Sigmoid colon (tissue), 4 donors: ENCODE data around the gene CRYGN.

ENCODE experiments used
- CTCF ChIP-seq, 4 experiments: fragments of 450-650 bp in 3 of 4; fragments of 200-600 bp in 1 of 4; IDR thresholded peaks; one replicate each; pipeline ENCODE4 v1.5.1; 2016 to 2019; ENCODE audit warnings: antibody characterized with exemption in 4 of 4, mild to moderate bottlenecking in 3 of 4, moderate library complexity in 2 of 4
- EP300 ChIP-seq, 4 donors: sonication (generic); formaldehyde crosslinking; IDR thresholded peaks; one replicate each; pipeline ENCODE4 v1.6.1; 2017; ENCODE audit warnings: antibody characterized with exemption in 4 of 4
- POLR2A ChIP-seq, 2 donors: fragments of 450-650 bp; IDR thresholded peaks; one replicate each; pipeline ENCODE4 v1.6.1; 2016; ENCODE audit warnings: antibody characterized with exemption in 2 of 2, mild to moderate bottlenecking in 2 of 2, moderate library complexity in 2 of 2
- POLR2AphosphoS5 ChIP-seq, 4 donors: sonication (generic); formaldehyde crosslinking; IDR thresholded peaks; one replicate each; pipeline ENCODE4 v1.6.1; 2017; ENCODE audit warnings: antibody characterized with exemption in 4 of 4

GRCh38 chr7:151398446-151399304 lies 41.3 kb downstream of the CRYGN start:
- TF ChIP-seq POLR2AphosphoS5 (IDR thresholded peaks at IDR 0.05) (no peak), CTCF (IDR thresholded peaks at IDR 0.05) (no peak), POLR2A (IDR thresholded peaks at IDR 0.05) (no peak), EP300 (IDR thresholded peaks at IDR 0.05) (no peak)
